Upper lobe of left lung (tissue), 4 donors: ENCODE results near the gene SGSM2.

Experiments used
- POLR2A ChIP-seq, 4 donors: fragments of 450-650 bp; IDR thresholded peaks; one replicate each; pipeline ENCODE4 v1.5.1; 2016 to 2017; ENCODE audit warnings: antibody characterized with exemption in 4 of 4, mild to moderate bottlenecking in 2 of 4
- TF ChIP-seq, protein P1 (sequence below), 6 experiments: fragments of 450-650 bp in 4 of 6; fragments of 200-600 bp in 2 of 6; sonication (generic) in 2 of 6; IDR thresholded peaks; one replicate each; pipeline ENCODE4 v1.5.1; 2016 to 2019; ENCODE audit warnings: antibody characterized with exemption in 6 of 6

DNA sequence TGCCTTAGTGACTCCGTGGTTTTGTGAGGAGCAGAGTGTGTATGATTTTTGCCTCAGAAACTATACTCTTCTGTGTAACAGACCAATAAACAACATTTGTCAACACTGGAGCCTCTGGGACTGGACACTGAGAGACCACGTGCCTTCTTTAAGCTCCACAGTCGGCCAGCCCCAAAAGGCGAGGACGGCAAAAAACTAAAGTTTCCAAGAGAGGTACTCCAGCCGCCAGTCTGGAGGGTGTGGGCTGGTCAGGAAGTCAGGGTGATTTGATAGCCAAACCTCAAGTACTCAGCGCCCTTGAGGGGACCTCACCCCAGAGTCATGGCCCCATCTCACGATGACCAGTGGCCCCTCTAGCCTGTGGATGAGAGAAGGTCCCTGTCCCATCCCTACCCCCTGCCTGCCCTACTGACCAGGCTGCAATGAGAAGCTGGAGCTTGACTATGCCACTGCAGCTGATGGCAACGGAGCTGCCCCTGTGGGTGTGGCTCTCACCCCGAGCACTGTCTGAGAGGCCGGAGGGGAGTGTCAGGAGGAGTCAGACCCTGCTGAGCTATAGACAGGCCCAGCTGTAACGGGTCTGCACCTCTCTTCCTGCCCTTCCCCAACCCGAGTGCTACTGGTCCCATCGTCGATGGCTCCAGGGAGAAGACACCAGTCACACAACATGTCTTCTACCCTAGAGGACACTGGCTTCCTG lies 43.8 kb downstream of the SGSM2 start:
- TF ChIP-seq POLR2A (IDR thresholded peaks at IDR 0.05): no peak
- TF ChIP-seq, protein P1, sequence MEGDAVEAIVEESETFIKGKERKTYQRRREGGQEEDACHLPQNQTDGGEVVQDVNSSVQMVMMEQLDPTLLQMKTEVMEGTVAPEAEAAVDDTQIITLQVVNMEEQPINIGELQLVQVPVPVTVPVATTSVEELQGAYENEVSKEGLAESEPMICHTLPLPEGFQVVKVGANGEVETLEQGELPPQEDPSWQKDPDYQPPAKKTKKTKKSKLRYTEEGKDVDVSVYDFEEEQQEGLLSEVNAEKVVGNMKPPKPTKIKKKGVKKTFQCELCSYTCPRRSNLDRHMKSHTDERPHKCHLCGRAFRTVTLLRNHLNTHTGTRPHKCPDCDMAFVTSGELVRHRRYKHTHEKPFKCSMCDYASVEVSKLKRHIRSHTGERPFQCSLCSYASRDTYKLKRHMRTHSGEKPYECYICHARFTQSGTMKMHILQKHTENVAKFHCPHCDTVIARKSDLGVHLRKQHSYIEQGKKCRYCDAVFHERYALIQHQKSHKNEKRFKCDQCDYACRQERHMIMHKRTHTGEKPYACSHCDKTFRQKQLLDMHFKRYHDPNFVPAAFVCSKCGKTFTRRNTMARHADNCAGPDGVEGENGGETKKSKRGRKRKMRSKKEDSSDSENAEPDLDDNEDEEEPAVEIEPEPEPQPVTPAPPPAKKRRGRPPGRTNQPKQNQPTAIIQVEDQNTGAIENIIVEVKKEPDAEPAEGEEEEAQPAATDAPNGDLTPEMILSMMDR (IDR thresholded peaks at IDR 0.05): no peak
